HG03135 (cell line): ENCODE measurements around the gene LRRC49.
"Not testable (repeated sequence)": the region's sequence is repeated elsewhere in the genome, so short reads cannot be mapped to it uniquely, and the experiment has no call there.

Source experiments
- ATAC-seq: cut with Tn5 transposase; IDR thresholded peaks from one replicate; pipeline ENCODE4 v1.9.1; 2021; ENCODE audit warnings: mild to moderate bottlenecking, moderate library complexity; ENCODE audit not compliant: unreplicated experiment

Gene LRRC49, protein sequence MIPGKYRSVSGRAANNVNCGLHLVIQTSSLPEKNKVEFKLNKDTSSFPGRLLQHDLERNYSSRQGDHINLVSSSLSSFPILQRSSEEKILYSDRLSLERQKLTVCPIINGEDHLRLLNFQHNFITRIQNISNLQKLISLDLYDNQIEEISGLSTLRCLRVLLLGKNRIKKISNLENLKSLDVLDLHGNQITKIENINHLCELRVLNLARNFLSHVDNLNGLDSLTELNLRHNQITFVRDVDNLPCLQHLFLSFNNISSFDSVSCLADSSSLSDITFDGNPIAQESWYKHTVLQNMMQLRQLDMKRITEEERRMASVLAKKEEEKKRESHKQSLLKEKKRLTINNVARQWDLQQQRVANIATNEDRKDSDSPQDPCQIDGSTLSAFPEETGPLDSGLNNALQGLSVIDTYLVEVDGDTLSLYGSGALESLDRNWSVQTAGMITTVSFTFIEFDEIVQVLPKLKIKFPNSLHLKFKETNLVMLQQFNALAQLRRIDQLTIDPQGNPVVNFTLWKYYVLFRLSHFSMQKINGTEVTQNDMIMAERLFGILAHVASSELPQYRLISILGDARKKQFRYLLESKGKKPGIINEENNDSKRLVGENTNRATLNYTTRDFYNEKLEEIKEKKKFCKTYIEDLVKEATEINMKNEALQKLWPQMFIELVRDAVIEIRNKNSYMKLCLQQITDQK

DNA sequence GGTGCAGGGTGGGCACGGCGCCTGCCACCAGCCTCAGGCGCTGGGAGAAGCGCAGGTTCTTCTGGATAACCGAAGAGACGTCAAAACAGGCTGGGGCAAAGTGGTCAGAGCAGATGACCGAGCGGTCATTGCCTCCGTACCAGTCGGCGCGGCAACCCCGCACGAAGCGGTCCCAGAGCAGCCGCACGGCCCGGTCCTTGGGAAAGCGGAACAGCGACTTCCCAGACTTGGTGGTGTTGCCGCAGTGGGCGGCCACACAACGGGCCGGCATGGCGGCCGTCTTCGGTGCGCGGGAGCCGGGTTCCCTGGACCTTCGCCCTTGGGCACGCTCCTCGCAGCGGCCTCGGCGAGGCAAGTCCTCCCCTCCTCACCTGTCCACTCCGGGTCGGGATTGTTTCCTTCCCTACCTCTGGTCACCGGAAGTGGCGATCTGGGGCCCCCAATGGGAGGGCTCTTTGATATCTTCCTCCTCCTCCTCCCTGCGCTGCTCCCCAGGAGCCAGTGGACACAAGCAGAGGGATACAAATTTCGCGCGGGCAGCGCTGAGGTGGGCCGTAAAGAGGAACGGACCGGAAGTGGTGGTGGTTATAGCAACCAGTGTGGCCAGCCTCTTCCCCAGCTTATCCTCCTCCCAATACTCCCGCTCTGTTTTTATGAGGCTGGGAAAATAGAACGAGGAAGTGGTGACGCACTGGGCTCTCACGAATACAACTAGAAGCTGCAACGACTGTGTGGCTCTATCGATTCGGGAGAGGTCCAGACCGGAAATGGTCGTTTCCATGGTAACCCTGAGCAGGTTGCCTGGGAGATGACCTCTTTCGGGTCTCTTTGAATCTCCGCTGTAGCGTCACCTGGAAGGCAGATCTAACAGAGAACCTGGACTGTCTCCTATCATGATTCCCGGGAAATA lies at the start of gene LRRC49, which contains the start of gene THAP10:
TSS of gene LRRC49 (plus strand) at position 825 of the 910 bp plus-strand sequence. CDS start at position 894, 69 bp downstream.
TSS of gene THAP10 (minus strand) at position 432 of the 910 bp plus-strand sequence. CDS start at position 271, 161 bp downstream.
- ATAC-seq, result peak; percentile 76

DNA sequence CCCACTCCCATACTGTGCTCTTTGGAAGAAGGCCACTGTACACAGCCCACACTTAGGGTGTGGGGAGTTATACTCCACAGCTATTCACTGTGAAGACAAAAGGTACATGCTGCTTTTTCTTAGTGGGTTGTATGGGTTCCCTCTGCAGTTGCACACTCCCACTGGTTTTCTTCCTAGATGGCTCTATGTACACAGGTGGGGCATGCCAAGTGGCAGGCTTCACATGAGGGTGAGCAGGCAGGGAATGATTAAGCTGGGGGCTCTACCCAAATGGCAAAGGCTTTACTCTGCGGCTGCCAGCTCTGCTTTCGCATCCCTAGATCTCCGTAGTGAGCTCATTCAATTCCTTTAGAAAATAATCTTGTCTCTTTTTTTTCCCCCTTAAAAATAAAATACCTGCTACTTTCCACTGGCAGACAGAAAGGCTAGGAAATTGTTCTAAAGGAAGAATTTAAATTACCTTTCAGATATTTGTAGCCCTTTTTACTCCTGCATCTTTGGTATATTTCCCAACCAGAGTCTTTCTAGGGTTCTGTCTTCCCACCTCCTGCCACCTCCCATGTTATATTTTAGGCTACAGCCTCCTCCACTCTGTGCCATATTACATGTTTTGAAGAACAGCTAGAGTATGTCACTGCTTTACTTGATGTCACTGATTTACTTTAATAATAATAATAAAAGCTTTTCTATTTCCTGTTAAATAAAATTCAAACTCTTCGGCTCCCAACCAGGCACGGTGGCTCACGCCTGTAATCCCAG lies 46.8 kb upstream of the LRRC49 start:
- no peak for ATAC-seq

DNA sequence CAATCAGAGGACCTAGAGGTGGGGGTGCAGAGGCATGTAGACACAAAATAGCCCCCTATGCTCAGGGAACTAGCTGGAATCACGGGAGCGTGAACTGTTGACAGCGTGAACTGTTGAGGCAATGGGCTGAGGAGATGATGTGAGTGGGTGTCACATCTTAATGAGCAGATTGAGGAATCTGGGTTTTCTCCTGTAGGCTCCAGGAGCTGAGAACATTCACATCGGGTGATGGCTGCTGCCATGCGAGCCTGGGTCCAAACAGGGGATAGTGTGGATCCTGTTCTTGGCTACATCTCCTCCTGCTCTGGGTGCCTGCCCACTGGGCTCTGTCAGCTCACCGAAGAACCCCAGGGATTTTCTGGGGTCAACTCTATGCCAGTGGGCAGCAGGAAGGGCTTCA lies 40.7 kb upstream of the LRRC49 start:
- no peak for ATAC-seq

DNA sequence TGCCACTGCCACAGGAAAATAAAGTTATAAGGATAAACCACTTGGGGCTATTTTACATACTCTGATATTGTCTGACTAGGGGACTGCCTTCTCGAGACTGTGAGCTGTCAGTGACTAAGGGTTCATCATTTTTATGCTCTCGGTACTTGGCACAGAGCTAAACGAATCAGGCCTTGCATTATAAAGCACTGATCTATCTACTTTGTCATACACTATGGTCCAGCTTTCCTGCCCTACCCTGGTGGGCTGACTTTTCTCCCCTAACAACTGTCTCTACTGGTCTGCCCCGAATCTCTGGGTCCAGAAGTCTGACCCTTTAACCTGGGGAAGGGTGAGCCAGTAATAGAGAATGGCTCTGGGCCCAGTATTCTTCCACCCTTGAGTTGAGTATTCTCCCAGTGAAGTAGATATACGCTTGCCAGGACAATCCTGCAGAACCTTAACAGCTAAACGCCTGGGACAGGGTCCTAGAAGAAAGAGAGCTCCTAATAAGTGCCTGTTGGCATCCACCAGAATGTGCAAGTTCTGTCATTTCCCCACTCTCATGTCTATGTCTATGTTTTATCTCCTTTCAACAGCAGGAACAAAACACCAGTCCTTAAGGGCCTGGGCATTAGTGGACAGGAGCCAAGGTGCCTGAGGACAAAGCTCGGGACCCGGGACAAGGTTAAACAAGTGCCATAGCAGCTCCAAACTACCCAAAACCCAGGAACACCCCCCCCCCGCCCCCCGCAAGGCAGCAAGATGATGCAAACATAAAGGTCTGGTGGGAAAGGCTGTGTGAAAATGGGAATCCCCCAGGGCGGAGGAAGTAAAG lies 39.9 kb upstream of the LRRC49 start:
- no peak for ATAC-seq

DNA sequence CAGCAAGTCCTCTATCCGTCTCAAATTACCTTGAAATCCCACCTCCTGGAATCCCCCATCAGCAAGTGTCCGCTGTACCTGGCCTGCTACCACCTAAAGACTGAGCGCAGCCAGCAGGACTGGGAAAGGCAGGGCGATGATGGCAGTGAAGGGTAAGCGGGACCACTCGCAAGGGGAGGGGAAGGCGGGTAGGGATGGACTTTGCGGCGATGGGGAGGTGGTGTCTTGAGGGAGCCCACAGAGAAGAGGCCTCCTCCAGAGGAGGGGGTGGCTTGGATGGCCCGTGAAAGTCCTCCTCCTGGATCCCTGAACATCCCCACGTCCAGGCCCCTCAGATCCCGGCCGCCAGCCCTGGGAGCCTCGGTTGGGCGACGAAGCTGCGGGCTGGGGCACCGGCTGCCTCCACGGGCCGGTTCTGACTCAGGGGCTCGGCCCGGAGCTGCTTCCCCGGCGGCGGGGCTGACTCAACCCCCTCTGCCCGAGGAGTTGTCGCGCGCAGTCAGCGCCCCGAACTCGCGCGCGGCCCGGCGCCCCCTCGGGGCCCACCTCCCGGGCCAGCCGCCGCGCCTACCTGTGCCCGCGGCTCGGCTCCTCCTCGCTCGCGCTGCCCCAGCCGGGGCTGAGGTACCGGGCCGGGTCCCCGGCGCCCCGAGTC lies 39.2 kb upstream of the LRRC49 start:
- no peak for ATAC-seq

DNA sequence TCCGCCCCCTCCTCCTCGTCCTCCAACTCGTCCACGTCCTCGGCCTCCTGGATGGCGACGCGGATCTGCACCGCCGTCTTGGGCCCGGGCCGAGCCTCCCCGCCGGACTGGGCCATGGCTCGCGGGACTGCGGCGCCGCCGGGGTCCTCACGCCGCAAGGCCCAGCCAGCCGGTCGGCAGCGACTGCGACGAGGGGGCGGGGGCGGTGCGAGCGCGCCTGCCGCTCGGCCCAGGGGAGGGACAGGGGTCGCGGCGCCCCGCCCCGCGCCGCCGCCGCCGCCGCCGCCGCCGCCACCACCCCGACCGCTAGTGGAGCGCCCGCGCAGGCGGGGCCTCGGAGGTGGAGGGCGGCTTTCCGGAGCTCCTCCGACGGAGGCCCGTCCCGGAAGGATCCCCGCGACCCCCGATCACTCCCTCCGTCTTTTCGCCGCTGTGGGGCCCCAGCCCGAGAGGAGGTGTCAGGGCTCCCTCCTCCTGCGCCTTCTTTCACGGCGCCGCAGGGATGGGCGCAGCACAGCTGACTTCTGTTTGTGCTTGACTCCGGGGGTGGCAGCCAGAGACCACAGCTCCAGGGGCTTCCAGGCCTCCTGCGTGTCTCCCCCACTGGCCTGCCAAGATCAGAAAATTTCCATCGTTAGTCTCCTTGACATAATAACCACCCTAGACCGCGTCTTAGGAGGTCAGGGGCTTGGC lies 38.5 kb upstream of the LRRC49 start, which contains the start of gene LARP6:
TSS of gene LARP6 (minus strand) at position 185 of the 693 bp plus-strand sequence. CDS start at position 116, 69 bp downstream.
- ATAC-seq, result no peak

DNA sequence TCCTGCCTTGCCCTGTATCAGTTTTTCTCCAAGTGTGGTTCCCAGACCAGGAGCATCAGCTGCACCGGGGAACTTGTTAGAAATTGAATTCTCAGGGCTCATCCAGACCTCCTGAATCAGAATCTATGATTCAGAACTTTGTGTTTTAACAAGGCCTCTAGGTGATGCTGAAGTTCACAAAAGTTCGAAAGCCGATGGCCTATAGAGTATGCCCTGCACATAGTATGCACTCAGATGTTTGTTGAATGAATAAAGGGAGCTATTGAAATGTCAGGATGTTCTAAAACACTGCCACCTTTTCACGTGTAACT lies 38.0 kb upstream of the LRRC49 start:
- no peak for ATAC-seq

DNA sequence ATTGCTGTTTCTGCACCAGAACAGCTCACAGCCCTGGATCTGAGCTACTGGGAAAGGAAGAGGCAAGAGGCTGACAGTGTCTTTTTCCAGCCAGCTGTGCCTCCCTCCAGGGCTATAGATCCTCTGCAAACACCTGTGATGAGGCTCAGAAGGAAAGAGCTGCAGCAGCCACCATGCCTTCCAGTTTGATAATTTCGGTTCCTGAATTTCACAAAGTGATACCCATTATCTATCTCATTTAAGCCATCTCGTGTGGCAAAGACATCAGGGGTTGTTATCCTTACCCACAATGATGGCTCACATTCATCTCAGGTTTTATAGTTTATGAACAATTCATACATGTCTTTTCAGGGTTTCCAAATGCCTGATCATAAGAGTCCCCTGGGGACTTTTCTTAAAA lies 36.9 kb upstream of the LRRC49 start:
- ATAC-seq, result no peak

DNA sequence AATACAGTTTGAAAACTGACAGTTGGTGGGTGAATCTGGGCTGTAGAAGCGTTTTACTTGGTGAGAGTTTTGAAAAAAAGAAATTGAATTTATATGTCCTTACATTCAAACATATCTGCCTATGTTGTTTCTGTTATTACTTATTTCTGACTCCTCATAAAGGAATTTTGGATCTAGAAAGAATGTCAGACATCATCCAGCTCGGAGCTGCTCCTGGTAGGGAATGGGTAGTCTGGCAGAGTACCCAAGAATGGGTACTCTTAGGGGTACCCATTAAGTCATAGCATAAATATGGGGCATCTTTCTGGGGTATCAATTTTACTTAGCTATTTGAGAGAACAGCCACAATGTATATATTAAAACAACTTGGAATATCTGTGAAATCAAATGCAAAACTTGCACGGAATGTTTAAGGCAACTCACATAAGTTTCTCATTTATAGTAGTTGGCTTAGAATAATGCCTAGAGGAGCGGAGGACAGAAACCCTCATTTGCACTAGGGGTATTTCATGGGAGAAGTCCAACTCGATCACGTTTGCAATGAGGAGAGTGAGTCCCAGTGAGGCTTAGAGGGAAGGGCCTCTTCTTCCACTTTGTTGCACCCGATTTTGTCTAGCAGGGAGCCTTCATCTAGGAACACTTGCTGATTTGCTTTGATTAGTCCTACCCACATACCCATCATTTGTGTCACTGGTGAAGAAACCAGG lies 36.3 kb upstream of the LRRC49 start:
- ATAC-seq, result no peak

DNA sequence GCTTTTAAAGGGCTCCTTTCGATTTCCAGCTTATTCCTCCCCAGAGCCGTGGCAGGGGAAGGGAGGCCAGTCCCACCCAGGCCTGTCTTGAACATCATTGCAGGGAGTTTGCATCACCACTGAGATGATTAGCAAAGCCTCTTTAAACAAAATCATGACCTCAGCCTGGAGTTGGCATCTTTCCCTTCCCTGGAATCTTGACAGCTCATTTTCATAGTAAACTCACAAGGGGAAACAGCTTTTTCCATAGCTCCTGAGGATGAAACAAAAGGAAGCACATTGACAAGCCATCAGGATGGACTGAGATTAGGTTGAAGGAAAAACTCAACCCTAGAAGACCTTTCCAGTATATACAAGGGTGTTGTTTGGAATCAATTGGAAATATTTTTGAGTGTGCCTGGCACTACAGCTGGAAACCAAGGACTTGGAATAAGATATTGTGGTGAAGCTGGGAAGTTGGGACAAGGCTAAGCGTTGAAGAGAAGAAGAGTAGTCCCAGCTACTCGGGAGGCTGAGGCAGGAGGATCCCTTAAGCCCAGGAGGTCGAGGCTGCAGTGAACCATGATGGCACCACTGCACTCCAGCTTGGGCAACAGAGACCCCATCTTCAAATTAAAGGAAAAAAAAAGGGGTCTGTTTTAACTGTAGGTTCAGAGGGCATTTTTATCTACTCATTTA lies 35.6 kb upstream of the LRRC49 start:
- no peak for ATAC-seq

DNA sequence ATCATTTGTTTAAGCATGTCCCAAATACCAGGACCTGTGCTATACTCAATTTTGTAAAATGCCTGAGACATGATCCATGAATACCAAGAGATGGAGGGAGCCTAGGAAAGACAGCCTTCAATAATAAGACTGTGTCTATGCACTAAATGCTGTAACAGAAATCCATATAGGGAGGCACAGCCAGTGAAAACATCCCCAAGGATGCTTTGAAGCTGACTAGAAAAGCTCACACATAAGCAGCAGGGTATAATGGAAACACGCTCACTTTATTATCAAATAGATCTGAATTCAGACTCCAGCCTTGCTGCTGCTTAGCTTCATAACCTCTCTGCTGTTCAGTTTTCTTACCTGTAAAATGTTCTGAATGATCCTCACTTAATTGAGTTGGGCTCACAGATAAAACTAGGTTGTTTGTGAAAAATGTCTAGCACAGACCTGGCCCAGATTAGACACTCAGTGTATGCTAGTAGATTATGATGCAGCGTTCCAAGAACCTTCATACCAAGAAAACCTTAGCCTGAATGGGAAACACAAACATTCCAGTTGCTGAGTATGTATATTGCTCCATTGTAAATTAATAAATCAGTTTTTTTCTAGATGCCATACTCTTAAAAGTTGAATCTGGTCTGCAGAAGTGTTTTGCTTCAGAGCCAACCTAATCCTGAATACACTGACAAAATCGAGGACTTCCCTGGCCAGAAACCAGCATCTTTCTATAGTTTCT lies 34.9 kb upstream of the LRRC49 start:
- ATAC-seq, result no peak

- ATAC-seq, result not testable (repeated sequence)
These were observed 33.9 kb upstream of the LRRC49 start for GRCh38 chr15:70858614-70859321.

- no peak for ATAC-seq
These were observed 33.2 kb upstream of the LRRC49 start for GRCh38 chr15:70859322-70859908.

DNA sequence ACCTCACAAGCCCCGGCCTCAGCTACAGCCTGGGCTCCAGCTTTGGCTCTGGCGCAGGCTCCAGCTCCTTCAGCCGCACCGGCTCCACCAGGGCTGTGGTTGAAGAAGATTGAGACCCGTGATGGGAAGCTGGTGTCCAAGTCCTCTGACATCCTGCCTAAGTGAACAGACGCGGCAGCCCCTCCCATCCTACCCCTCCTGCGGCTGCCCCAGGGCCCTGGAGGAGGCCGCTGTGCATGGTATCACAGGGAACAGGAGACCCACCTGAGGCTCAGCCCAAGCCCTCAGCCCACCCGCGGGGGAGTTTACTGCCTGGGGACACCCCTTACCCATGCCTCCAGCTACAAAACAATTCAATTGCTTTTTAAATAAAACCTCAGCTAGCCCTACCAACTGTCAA lies 32.6 kb upstream of the LRRC49 start:
- ATAC-seq, result no peak

- ATAC-seq, result no peak
These were observed 29.0 kb upstream of the LRRC49 start for GRCh38 chr15:70863450-70864218.
